Prostate gland (tissue), 2 donors: ENCODE measurements around the gene SEMA6A.

Experiments used
- POLR2A ChIP-seq: fragments of 450-650 bp; IDR thresholded peaks from one replicate; pipeline ENCODE4 v1.6.1; 2016; ENCODE audit warnings: antibody characterized with exemption, mild to moderate bottlenecking
- TF ChIP-seq, protein P1 (sequence below), 4 experiments: fragments of 200-600 bp in 2 of 4; fragments of 450-650 bp in 2 of 4; sonication (generic) in 2 of 4; IDR thresholded peaks; 1 replicate in 3 of 4; 2 replicates in 1 of 4; pipeline ENCODE4 v1.5.1; 2016 to 2019; ENCODE audit warnings: antibody characterized with exemption in 4 of 4, mild to moderate bottlenecking in 2 of 4, moderate library complexity in 2 of 4

DNA sequence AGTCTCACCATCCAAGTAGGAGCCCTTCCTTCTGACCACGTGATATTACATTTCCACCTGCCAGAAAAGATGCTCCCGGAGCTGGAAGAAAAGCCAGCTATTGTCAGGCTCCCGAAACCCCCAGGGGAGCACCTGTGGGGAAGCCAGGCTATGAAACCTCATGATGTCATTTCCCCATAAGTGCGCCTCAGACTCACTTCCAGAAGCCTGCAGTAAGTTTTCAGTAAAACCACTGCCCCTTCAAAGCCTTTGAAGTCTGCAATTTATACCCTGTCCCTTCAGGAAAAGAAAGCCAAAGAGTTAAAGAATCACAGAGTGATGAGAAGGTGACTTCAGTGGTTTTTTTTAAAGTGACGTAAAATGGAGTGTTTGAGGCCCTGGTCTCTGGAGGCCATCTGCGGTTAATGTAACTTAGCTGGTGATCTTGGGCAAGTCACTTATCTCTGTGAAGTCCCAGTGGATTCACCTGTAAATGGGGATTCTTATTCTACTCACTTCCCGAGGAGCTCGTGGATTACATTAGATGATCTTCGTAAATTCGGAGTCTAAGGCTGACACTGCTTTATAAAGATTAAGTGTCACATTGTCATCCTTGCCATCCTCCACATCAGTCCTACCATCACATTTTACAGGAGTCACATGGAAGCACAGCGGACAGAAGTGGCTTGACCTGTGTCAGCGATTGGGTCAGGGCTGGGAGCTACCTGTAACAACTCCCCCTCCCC is 2.6 kb upstream of the SEMA6A start:
- TF ChIP-seq, protein P1, sequence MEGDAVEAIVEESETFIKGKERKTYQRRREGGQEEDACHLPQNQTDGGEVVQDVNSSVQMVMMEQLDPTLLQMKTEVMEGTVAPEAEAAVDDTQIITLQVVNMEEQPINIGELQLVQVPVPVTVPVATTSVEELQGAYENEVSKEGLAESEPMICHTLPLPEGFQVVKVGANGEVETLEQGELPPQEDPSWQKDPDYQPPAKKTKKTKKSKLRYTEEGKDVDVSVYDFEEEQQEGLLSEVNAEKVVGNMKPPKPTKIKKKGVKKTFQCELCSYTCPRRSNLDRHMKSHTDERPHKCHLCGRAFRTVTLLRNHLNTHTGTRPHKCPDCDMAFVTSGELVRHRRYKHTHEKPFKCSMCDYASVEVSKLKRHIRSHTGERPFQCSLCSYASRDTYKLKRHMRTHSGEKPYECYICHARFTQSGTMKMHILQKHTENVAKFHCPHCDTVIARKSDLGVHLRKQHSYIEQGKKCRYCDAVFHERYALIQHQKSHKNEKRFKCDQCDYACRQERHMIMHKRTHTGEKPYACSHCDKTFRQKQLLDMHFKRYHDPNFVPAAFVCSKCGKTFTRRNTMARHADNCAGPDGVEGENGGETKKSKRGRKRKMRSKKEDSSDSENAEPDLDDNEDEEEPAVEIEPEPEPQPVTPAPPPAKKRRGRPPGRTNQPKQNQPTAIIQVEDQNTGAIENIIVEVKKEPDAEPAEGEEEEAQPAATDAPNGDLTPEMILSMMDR (IDR thresholded peaks at IDR 0.05), result no peak
- no peak for TF ChIP-seq POLR2A
